Measurements from ENCODE around the gene QPCT.
"Not testable (repeated sequence)": the region's sequence is repeated elsewhere in the genome, so short reads cannot be mapped to it uniquely, and the experiment has no call there.

QPCT gene

DNA sequence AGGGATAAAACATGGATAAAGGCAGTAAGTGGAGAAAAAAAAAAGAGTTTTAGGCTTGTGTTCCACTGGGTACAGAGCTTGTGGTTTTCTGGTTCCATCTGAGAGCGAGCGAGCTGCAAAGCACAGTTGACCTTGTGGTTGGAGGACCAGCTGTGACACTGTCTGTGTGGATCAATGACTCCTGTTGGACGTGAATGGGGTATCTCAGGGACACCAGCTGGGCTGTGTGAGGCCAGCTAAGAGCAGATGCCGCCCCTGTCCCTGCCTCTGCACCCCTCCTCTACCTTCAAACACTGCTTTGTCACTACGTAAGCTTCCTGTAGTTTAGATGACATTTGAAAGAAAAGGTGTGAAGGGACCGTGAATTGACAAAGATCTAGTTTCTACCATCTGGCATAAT lies 67.8 kb downstream of the QPCT start:
- no peak for TF ChIP-seq ZNF274 (IDR thresholded peaks at IDR 0.05; ENCODE audit: low read depth, low read length)

GRCh38 chr2:37413911-37414469 lies 69.6 kb downstream of the QPCT start:
- H3K4me3 ChIP-seq (ENCODE audit: low read length): not testable (repeated sequence)

More for the DNA sequence above, 67.8 kb downstream of the QPCT start:
- no peak overlapping the region for H3K4me3 ChIP-seq (ENCODE audit: low read length)

DNA sequence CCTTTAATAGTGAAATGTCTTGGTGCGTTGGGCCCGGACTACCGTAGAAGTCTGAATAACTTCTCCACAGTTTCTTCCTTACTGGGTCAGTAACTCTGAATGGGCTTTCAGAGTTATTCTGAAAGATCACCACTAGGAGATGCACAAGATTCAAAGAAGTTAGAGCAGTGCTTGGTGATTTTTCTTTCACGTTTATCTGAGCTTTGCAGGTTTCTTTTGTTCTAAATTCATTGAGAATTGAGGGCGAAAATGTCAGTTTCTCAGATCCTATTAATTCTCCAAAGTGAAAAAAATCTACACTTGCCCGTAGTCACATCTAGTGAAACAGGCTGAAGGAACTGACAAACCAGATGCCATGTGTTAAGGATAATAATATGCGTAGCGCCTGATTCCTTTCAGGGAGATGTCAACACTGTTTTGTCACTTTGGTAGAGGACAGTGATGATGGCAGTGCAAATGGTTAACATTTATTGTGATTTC lies 70.1 kb downstream of the QPCT start:
- H3K4me3 ChIP-seq (ENCODE audit: low read length): no peak overlapping the region

GRCh38 chr2:37415128-37415820 lies 70.8 kb downstream of the QPCT start:
- H3K4me3 ChIP-seq (ENCODE audit: low read length): no peak overlapping the region
- TF ChIP-seq ZNF274 (IDR thresholded peaks at IDR 0.05; ENCODE audit: low read depth, low read length): no peak

More for the DNA sequence above, 70.1 kb downstream of the QPCT start:
- no peak for TF ChIP-seq ZNF274 (IDR thresholded peaks at IDR 0.05; ENCODE audit: low read depth, low read length)

DNA sequence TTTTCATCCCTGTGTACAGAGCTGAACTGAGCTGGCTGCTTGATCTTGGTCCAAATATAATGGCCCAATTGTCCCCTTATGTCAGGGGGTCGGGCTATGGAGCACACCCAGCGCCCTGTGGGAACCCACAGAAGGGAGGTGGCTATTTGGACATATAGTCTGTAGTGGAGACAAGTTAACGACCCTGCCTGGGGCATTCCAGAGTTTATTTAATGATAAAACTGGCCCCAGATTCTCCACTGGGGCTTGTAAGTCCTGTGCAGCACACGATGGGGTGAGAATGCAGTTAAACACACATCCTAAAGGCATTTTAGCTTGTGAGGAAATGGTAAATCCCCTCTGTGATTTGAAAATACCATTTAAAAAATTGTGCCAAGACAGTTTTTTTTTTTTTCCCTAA lies 72.9 kb downstream of the QPCT start:
- H3K4me3 ChIP-seq (ENCODE audit: low read length): no peak overlapping the region

DNA sequence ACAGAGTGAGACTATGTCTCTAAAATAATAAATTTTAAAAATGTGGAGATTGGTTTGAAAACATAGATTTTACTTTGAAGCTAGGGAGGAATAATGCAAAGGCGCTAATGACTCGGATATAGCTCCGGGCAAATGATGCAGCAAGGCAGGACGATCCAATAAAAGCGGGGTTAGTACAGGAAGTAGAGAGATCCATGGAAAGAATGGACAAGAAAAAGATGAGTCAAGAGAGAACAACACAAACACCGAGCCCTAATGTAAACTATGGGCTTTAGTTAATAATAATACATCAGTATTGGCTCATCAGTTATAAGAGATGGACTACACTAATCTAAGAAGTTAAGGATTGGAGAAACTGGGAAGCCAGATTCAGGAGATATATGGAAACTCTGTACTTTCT lies 74.5 kb downstream of the QPCT start:
- no peak for TF ChIP-seq ZNF274 (IDR thresholded peaks at IDR 0.05; ENCODE audit: low read depth, low read length)
- no peak overlapping the region for H3K4me3 ChIP-seq (ENCODE audit: low read length)

More for the DNA sequence above, 72.9 kb downstream of the QPCT start:
- TF ChIP-seq ZNF274 (IDR thresholded peaks at IDR 0.05; ENCODE audit: low read depth, low read length): no peak

DNA sequence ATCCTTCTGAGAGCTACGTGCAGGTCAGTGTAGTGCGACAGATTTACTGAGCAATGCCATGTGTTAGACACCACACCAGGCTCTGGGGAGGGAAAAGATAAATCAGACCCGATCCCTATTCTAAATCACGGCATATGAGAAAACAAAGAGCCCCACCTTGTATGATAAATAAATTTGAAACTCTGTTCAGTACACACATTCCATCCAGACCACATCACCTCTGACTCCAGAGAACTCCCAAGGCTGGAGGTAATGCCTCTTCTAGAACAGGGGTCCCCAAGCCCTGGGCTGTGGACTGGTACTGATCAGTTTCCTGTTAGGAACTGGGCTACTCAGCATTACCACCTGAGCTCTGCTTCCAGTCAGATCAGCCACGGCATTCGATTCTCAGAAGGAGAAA lies 77.3 kb downstream of the QPCT start:
- no peak for TF ChIP-seq ZNF274 (IDR thresholded peaks at IDR 0.05; ENCODE audit: low read depth, low read length)
- no peak overlapping the region for H3K4me3 ChIP-seq (ENCODE audit: low read length)

- no peak overlapping the region for H3K4me3 ChIP-seq (ENCODE audit: low read length)
- no peak for TF ChIP-seq ZNF274 (IDR thresholded peaks at IDR 0.05; ENCODE audit: low read depth, low read length)
Measured at GRCh38 chr2:37422816-37423215, 78.4 kb downstream of the QPCT start.

Measured in GM08714 (cell line).